ENCODE data around the gene BICD1. TPM values are rescaled to one million over a fixed set of nuclear protein-coding genes. Genes with fewer than 3 reads are reported as not detected.

BICD1 gene
- total RNA-seq, 2 experiments from 2014 or later = 10.5 to 10.7 TPM

DNA sequence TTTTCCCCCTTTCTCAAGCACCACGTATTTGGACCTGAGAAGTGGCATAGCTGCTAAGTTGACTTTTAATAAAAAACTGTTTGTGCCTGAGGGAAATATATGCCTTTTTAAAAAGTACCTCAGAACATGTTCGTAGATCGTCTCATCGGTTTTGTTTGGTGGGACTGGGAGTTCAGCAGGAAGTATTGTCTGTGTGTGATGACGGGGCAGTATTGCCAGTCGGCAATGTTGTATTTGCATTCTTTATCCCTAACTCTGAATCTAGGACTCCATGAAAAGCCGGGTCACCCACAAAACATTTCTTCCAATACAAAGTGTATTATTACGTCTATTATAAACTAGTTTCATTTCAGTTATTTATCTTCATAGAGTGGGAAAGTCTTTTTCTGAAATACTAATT is 273.0 kb downstream of the BICD1 start:
- ChIA-PET POLR2A (no interaction called here), CTCF (interaction anchor here (1.1 kb wide), 1 partner anchor 68 kb away, joined by 3 read pairs; no protein-coding TSS in a partner anchor)
- H3K36me3 Mint-ChIP-seq = no peaks in the 10 kb centered on the region
- intact Hi-C loops (cut with micrococcal nuclease) = no loop called here
- no peak for DNase-seq
- H3K27ac Mint-ChIP-seq = no peak overlapping the region
- H3K27me3 Mint-ChIP-seq = no peaks in the 10 kb centered on the region
- no peaks in the 10 kb centered on the region for H3K9me3 Mint-ChIP-seq
- no peaks in the 10 kb centered on the region for H3K4me1 Mint-ChIP-seq (ENCODE audit: low read depth)
- H3K4me3 Mint-ChIP-seq = no peak overlapping the region

DNA sequence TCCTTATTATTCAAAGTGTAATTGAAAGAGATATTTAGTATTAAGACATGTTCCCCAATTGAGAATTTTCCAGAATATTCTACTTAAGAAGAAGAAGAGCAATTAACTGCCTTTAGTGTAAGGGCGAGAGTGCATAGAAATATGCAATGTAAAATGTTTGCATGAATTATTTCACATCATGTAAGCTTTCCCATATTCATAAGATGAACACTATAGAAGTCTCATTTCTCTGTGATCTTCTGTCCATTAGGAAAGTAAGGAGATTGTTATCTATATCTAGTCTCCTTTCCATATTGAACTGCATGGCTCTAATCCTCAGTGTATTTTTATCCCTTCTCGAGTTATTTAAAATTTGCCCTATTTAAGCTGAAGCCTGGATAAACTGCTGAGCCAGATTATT is 275.6 kb downstream of the BICD1 start:
- Mint-ChIP-seq H3K9me3 (no peaks in the 10 kb centered on the region), H3K36me3 (no peaks in the 10 kb centered on the region), H3K27me3 (peaks cover 2% of the 10 kb centered on the region), H3K4me1 (ENCODE audit: low read depth) (no peaks in the 10 kb centered on the region), H3K4me3 (no peak overlapping the region), H3K27ac (no peak overlapping the region)
- no peak for DNase-seq
- CTCF ChIA-PET = no interaction called here
- POLR2A ChIA-PET = no interaction called here
- intact Hi-C loops (cut with micrococcal nuclease) = no loop called here

DNA sequence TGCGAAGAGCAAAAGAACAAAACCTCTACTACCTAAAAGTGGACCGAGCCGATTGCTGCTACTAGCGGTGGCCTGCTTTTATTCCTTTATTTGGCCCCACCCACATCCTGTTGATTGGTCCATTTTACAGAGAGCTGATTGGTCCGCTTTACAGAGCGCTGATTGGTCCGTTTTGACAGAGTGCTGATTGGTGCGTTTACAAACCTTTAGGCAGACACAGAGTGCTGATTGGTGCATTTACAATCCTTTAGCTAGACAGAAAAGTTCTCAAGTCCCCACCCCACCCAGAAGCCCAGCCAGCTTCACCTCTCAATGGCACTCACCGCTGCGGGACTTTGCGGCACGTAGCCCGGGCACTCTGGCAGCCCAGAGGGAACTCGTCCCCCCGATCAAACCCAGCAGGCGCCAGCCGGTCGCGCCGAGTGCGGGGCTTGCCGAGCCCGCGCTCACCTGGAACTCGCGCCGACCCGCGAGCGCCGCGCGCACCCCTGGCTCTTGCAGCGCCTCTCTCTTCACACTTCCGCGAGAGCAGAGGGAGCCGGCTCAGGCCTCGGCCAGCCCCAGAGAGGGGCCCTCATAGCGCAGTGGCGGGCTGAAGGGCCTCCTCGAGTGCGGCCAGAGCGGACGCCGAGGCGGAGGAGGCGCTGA is 284.0 kb downstream of the BICD1 start:
- H3K36me3 Mint-ChIP-seq = no peaks in the 10 kb centered on the region
- intact Hi-C loops (cut with micrococcal nuclease) = no loop called here
- peak; percentile 48 for DNase-seq
- ChIA-PET CTCF (no interaction called here), POLR2A (no interaction called here)
- peaks cover 3% of the 10 kb centered on the region for H3K4me1 Mint-ChIP-seq (ENCODE audit: low read depth)
- H3K9me3 Mint-ChIP-seq = no peaks in the 10 kb centered on the region
- H3K27ac Mint-ChIP-seq = no peak overlapping the region
- peak overlapping the region; percentile 61 for H3K4me3 Mint-ChIP-seq
- peaks cover 10% of the 10 kb centered on the region for H3K27me3 Mint-ChIP-seq

DNA sequence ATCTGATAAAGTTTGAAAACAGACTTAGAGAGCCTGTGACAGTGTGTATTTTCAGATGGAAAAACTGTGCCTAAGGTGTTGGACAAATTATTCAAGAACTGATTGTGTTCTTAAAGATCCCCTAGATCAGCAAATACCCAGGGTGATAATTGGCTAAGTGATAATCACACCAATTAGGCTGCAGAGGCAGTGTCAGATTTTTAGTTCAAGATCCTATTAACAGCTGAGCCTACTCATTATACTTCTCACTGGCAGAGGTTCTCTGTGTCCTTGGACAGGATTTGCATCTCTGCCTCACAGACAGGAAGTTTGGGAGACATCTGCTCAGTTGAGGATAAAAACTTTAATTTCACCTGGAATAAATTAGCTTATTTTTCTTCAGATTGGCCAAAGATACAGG is 288.4 kb downstream of the BICD1 start:
- no peaks in the 10 kb centered on the region for H3K9me3 Mint-ChIP-seq
- POLR2A ChIA-PET = no interaction called here
- H3K4me3 Mint-ChIP-seq = no peak overlapping the region
- H3K36me3 Mint-ChIP-seq = peaks cover 1% of the 10 kb centered on the region
- CTCF ChIA-PET = interaction anchor here (0.7 kb wide), 1 partner anchor 35 kb away, joined by 3 read pairs; no protein-coding TSS in a partner anchor
- H3K27me3 Mint-ChIP-seq = peaks cover 18% of the 10 kb centered on the region
- DNase-seq = no peak
- H3K4me1 Mint-ChIP-seq (ENCODE audit: low read depth) = peaks cover 4% of the 10 kb centered on the region
- H3K27ac Mint-ChIP-seq = no peak overlapping the region
- intact Hi-C loops (cut with micrococcal nuclease) = no loop called here

DNA sequence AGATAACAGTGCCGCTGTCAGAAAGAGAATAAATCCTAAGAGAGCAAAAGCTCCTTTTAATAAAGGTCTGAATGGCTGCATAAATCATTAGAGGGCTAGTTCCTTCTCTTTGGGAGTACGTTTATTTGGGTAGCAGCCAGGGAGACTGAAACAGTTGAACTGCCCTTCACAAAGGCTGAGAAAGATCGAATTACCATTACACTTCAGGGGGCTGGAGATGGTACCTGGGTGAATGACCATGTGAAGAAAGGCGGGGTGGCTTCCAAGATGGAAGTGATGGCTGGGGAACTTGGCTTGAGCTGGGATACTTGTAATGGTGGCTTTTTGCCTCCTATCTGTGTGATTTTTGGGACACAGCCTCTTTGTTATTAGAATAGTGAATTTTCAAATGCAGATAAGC is 291.0 kb downstream of the BICD1 start:
- Mint-ChIP-seq H3K27ac (no peak overlapping the region), H3K27me3 (peaks cover 27% of the 10 kb centered on the region), H3K9me3 (no peaks in the 10 kb centered on the region), H3K4me3 (no peak overlapping the region), H3K36me3 (peaks cover 1% of the 10 kb centered on the region), H3K4me1 (ENCODE audit: low read depth) (peaks cover 2% of the 10 kb centered on the region)
- ChIA-PET POLR2A (no interaction called here), CTCF (interaction anchor here (3.2 kb wide), 1 partner anchor 357 kb away, joined by 10 read pairs; the partner anchor contains the start of gene YARS2)
- DNase-seq = no peak
- intact Hi-C loops (cut with micrococcal nuclease) = no loop called here

DNA sequence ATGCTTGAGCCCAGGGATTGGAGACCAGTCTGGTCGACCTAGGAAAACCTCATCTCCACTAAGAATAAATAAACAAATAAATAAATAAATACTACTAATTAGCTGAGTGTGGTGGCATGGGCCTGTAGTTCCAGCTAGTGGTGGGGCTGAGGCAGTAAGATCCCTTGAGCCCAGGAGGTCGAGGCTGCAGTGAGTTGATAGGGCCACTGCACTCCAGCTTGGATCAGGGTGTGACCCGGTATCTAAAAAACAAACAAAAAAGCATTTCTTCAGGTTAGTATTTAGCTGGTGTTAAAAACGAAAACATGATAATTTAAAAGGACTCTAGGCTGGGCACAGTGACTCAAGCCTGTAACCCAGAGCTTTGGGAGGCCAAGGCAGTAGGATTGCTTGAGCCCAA is 291.5 kb downstream of the BICD1 start:
- Mint-ChIP-seq H3K27me3 (peaks cover 23% of the 10 kb centered on the region), H3K4me3 (no peak overlapping the region), H3K27ac (no peak overlapping the region), H3K4me1 (ENCODE audit: low read depth) (peaks cover 2% of the 10 kb centered on the region), H3K9me3 (no peaks in the 10 kb centered on the region), H3K36me3 (peaks cover 1% of the 10 kb centered on the region)
- POLR2A ChIA-PET = no interaction called here
- DNase-seq = no peak
- CTCF ChIA-PET = interaction anchor here (3.2 kb wide), 1 partner anchor 357 kb away, joined by 10 read pairs; the partner anchor contains the start of gene YARS2
- intact Hi-C loops (cut with micrococcal nuclease) = no loop called here

DNA sequence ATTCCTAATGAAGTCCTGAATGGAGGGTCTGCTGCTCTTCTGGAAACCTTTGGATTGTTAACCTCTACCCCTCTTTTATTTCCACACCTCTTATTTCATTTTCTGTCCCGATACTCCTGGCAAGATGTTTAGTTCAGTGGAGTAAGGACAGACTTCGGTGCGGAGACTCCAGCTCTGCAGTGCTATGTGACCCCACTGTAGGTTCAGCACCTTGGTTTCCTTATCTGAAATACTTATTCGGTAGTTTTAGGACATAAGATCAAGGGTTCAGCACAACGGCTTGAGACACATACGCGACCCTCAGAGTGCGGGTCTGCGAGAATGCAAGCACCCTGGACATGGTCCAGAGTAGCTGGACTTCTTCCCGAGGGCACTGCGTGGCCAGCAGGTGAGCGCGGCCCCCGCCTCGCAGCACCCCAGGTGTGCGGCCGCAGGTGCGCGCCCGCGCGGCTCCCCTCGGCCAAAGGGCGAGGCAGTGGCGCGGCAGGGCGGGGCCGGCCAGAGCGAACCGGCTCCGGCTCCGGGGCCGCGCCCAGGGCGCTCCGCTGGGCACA is 292.2 kb downstream of the BICD1 start:
- Mint-ChIP-seq H3K27ac (no peak overlapping the region), H3K36me3 (peaks cover 1% of the 10 kb centered on the region), H3K4me3 (peak overlapping the region; percentile 81), H3K4me1 (ENCODE audit: low read depth) (peaks cover 2% of the 10 kb centered on the region), H3K9me3 (no peaks in the 10 kb centered on the region), H3K27me3 (peaks cover 23% of the 10 kb centered on the region)
- ChIA-PET POLR2A (no interaction called here), CTCF (interaction anchor here (3.2 kb wide), 1 partner anchor 356 kb away, joined by 10 read pairs; the partner anchor contains the start of gene YARS2)
- intact Hi-C loops (cut with micrococcal nuclease) = no loop called here
- no peak for DNase-seq

DNA sequence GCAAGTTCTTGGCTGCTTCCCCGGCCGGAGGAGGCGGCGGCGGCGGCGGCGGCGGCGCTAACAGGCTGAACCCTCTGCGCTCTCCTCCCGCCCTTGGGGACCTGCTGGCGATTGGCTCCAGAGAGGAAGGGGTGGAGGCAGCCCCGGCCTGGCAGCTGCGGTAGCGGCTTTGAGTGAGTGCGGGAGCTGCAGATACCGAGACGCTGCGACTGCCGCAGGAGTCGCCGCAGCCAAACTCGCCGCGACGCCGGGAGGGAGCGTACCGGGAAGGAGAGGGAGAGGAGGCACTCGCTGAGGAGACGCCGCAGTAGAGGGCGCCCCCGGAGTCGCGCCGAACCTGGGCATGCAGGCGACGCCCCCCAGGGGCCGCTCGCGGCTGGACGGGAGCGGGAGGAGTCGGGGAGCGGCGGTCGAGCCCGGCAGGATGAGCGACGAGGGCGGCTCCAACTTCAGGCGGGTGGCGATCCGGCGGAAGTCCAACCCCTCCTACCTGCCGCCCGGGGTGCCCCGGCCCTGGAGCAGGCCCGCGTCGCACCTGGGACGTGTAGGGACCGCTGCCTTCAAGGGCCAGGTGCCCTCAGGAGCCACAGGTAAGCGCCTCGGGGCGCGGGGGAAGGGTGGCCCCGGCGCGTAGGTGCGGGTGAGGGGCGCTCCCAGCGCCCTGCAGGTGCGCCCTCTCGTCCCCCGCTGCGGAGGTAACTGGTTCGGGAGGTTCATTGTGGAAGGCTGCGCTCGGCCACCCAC is 292.9 kb downstream of the BICD1 start, which contains the start of gene FGD4:
Gene FGD4, plus strand, starts transcription at position 189 of the 744 bp plus-strand sequence.
- Mint-ChIP-seq H3K4me1 (ENCODE audit: low read depth) (peaks cover 2% of the 10 kb centered on the region), H3K9me3 (no peaks in the 10 kb centered on the region), H3K36me3 (peaks cover 1% of the 10 kb centered on the region), H3K4me3 (peak within 1 kb of the TSS; percentile 81), H3K27me3 (peaks cover 23% of the 10 kb centered on the region), H3K27ac (no peak within 1 kb of the TSS)
- ChIA-PET CTCF (interaction anchor here (0.8 to 3.2 kb wide), 2 partner anchors 355 to 357 kb away, joined by 3 to 10 read pairs; partner anchors contain the start of gene YARS2), POLR2A (no interaction called here)
- peak; percentile 76 for DNase-seq
- intact Hi-C loops (cut with micrococcal nuclease) = no loop called here

DNA sequence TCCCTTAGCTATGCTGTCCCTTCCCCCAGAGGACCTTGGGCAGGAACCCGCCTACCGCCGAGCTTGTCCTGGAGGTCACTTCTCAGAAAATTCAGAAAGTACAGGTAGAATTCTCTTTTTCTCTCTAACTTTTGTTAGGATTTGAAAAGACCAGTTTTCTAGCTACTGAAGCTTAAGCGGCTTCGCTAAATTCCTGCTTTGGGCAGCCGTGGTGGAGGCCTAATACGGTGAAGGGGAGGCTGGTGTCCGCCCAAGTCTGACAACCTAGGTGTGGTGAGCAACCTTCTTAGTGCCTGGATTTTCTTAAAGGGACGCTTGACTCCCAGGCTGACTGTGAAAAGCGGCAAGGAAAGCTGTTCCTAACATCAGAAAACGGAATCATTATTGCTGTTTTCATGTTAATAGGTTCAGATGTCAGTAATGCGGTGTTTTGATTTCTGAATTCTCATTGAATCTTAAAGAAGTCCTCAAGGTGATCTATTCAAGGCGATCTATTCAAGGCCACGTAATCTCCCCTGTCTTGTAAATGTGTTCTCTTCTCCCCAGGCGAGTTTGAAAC is 293.5 kb downstream of the BICD1 start:
- no peak for DNase-seq
- ChIA-PET POLR2A (no interaction called here), CTCF (interaction anchor here (0.6 to 3.2 kb wide), 3 partner anchors 329 to 357 kb away, joined by 3 to 10 read pairs (median 3); partner anchors contain the start of gene YARS2)
- peaks cover 2% of the 10 kb centered on the region for H3K4me1 Mint-ChIP-seq (ENCODE audit: low read depth)
- no peak overlapping the region for H3K27ac Mint-ChIP-seq
- peaks cover 23% of the 10 kb centered on the region for H3K27me3 Mint-ChIP-seq
- H3K4me3 Mint-ChIP-seq = peak overlapping the region; percentile 41
- H3K9me3 Mint-ChIP-seq = no peaks in the 10 kb centered on the region
- H3K36me3 Mint-ChIP-seq = peaks cover 1% of the 10 kb centered on the region
- intact Hi-C loops (cut with micrococcal nuclease) = no loop called here

DNA sequence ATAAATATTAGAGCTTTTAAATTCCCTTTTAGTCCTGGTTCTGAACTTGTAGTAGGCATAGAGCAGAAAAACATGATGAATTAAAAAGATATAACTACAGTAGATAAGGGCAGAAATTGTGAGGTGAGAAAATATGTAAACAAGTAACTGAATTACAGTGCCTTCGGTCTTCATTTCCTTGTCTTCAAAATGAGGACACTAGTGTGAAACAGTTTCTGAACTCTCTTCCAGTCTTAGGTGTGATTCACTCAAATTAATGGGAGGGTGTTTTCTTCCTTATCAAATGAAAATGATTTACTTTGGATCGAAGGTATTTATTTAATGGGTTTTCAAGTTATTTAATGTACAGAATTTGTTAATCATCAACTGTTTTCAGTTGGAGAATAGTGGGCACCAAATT is 294.2 kb downstream of the BICD1 start:
- intact Hi-C loops (cut with micrococcal nuclease) = no loop called here
- ChIA-PET CTCF (interaction anchor here (3.2 kb wide), 1 partner anchor 354 kb away, joined by 10 read pairs; the partner anchor contains the start of gene YARS2), POLR2A (no interaction called here)
- no peaks in the 10 kb centered on the region for H3K9me3 Mint-ChIP-seq
- H3K27me3 Mint-ChIP-seq = peaks cover 23% of the 10 kb centered on the region
- H3K4me1 Mint-ChIP-seq (ENCODE audit: low read depth) = peaks cover 2% of the 10 kb centered on the region
- H3K4me3 Mint-ChIP-seq = no peak overlapping the region
- H3K27ac Mint-ChIP-seq = no peak overlapping the region
- no peak for DNase-seq
- peaks cover 1% of the 10 kb centered on the region for H3K36me3 Mint-ChIP-seq

DNA sequence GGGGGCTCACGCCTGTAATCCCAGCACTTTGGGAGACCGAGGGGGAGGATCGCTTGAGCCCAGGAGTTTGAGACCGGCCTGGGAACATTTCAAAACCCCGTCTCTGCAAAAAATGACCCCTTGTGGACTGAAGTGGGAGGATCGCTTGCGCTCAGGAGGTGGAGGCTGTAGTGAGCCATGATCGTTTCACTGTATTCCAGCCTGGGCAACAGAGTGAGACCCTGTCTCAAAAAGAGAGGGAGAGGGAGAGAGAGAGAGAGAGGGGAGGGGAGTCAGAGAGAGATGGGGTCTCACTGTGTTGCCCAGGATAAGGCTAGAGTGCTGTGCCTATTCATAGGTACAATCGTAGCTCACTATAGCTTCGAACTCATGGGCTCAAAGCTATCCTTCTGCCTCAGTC is 295.5 kb downstream of the BICD1 start:
- no peaks in the 10 kb centered on the region for H3K9me3 Mint-ChIP-seq
- no peak for DNase-seq
- peaks cover 23% of the 10 kb centered on the region for H3K27me3 Mint-ChIP-seq
- ChIA-PET CTCF (no interaction called here), POLR2A (no interaction called here)
- peaks cover 2% of the 10 kb centered on the region for H3K4me1 Mint-ChIP-seq (ENCODE audit: low read depth)
- peaks cover 1% of the 10 kb centered on the region for H3K36me3 Mint-ChIP-seq
- H3K4me3 Mint-ChIP-seq = no peak overlapping the region
- intact Hi-C loops (cut with micrococcal nuclease) = no loop called here
- H3K27ac Mint-ChIP-seq = no peak overlapping the region

DNA sequence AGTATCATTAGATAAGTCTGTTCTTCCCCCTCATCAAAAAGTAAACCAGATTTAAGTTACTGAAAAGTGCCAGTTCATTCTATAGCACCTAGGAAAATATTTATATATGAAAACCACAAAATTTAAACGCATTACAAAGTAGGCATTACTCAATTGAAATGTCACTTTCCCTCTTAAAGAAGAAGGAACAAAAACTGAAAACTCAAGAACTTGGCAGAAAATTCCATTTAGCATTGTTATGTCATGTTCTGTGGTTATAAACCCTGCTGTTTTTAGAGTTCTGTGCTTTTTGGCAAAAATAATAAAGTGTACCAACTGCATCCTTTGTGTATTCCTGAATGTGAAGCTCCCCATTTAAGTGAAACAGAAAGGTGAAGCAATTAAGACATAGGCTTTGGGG is 296.3 kb downstream of the BICD1 start:
- Mint-ChIP-seq H3K36me3 (peaks cover 1% of the 10 kb centered on the region), H3K4me3 (no peak overlapping the region), H3K4me1 (ENCODE audit: low read depth) (peaks cover 2% of the 10 kb centered on the region), H3K9me3 (no peaks in the 10 kb centered on the region), H3K27ac (no peak overlapping the region), H3K27me3 (peaks cover 21% of the 10 kb centered on the region)
- ChIA-PET POLR2A (no interaction called here), CTCF (no interaction called here)
- intact Hi-C loops (cut with micrococcal nuclease) = no loop called here
- DNase-seq = no peak

Data from activated CD4-positive, alpha-beta memory T cell treated with anti-CD3 and anti-CD28 coated beads for 36 hours (primary cell).